Measurements from ENCODE around the gene GALNT11.

The GALNT11 gene

DNA sequence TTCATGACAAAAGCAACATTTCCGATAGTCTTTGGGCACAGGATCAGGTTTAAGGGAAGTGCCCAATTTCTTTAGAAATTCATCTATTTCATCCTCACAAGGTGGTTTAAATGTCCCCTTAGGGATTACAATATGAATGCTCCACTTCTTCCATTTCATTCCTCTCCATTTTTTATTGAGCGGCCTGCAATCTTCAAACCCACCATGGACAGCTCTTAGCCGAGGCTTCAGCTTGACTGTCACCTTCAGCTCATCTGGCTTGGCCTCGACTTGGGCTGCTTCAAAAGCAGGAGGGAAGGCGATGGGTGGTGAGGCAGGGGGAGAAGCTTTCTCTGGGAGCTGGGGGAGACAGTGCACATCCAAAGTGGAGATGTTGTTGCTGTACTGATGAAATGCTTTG is 123.2 kb downstream of the GALNT11 start:
- no peak for DNase-seq (ENCODE audit: low read depth)

DNA sequence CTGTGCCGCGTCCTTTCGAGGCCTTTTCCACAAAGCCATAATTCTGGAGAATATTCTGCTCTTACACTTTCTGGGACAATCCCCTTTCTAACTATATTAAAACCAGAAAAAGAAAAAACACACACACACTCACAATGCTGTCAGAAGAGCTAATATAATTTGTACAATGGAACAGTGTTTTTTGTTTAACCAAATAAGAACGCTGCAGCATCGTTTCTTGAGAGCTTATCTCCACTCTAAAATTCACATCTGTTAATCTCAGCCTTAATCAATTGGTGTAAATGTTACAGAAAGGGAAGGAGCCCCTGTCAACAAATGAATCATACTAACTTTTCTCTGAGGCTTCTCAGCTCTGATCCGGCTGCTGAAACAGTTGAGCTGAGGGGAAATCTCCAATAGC is 123.9 kb downstream of the GALNT11 start:
- no peak for DNase-seq (ENCODE audit: low read depth)

DNA sequence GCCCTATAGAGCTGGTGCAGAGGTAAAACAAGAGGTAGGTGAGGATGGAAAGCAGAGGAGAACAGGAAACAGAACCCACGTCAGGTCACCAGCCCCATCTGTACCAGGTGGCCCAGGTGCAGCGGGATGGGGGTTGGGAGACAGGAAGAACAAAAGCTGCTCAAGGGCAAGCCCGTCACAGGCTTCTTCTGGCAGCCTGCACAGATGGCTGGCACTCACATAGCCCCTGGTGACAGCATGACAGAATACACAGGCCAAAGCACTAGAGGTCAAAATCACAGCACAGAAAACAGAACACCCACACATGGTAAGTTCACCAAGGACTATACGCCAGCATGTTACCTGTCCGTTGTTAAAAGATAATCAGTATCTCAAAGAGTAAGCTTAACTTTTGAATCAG is 126.8 kb downstream of the GALNT11 start:
- no peak for DNase-seq (ENCODE audit: low read depth)

DNA sequence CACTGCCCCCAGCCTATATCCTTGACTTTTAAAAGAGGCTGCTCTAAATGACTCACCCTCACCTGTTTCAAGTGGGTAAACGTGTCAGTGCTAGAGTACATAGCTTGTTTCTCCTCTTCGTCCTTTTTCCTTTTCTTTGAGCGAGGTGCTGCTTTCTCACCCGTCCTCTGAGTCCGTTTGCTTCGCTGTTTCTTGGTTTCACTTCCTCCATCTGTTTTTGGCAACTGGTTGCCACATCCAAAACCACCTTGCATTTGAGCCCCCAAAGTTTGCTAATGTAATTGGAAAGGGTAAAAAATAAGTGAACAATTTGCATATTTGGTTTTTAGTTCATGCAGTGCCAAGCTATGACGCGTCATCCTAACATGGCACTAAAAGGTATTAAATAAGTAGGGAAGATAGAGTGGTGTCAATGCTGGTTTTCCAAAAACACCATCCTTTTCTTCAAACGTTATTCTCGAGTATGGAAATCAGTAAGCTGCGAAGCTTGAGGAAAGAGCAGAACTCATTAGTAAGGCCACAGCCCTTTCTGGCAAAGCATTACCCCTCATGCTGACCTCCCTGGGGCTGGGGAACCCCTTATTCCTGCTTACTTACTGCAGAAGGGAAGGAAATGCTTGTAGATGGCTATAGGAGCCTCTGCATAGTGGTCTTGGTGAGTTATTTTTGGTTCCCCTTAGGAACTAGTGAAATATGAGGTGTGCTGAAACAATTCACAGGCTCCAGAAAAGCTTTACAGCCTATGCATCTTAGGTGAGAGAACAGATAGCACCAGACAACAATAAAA is 133.5 kb downstream of the GALNT11 start:
- no peak for DNase-seq (ENCODE audit: low read depth)

DNA sequence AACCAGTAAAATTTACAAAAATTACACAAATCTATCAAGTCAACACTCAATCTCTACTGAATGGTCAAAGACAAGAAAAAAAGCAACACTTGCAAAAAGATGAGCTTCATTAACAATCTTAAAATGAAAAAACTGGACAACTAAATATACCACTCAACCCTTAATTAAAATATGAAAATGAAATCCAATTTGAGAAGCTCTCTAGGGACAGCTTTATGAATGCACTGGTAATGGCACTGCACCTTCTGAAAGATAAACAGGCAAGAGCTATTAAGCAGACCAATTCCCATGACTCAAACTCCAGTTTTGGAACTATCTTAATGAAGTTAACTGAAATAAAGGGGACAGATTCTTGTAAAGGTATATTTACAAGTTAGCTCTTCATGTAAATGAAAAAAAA is 135.7 kb downstream of the GALNT11 start:
- no peak for DNase-seq (ENCODE audit: low read depth)

DNA sequence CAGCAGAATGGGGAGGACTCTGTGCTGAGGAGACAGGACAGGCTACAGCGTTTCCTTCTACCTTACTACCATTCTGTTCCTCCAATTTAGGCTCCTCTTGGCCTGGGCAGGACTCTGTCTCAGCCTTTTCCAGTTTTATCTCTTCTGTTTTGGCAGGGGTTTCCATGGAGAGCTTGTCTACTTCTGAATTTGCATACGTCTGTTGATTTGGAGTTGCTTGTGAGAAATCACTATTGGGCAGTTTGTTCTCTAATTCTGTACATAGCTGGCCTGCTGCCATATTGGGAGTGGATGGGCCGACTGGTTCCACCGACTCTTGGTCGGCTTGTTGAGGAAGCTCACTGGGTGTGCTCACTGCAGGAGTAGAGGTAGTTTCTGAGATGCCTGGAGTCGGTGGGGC is 136.8 kb downstream of the GALNT11 start:
- DNase-seq (ENCODE audit: low read depth), result no peak

Measured in stromal cell of bone marrow (primary cell).